MM.1S (cell line): ENCODE results near the gene PLA2R1.

Experiments
- DNase-seq: peaks from one replicate; pipeline ENCODE4 v3.0.0-alpha.2; 2015
- H2AFZ ChIP-seq: fragments of 300-600 bp; sonication (generic); 2 replicates; pipeline ENCODE4 v1.6.0; 2016; ENCODE audit warnings: antibody characterized with exemption, low read length
- H3F3A ChIP-seq: fragments of 300-600 bp; sonication (generic); 2 replicates; pipeline ENCODE4 v1.6.1; 2016; ENCODE audit warnings: mild to moderate bottlenecking, antibody characterized with exemption, low read length, moderate library complexity, mixed read lengths; ENCODE audit not compliant: insufficient read depth
- H3K27ac ChIP-seq: fragments of 300-600 bp; sonication (generic); 2 replicates; pipeline ENCODE4 v1.5.1; 2016; ENCODE audit warnings: mild to moderate bottlenecking, low read length
- H3K27me3 ChIP-seq: fragments of 300-600 bp; sonication (generic); replicated peaks from 2 replicates; pipeline ENCODE4 v1.6.0; 2016; ENCODE audit warnings: low read length; ENCODE audit not compliant: insufficient read depth
- H3K36me3 ChIP-seq: fragments of 300-600 bp; sonication (generic); replicated peaks from 2 replicates; pipeline ENCODE4 v1.6.1; 2016; ENCODE audit warnings: mild to moderate bottlenecking, low read length, mixed read lengths; ENCODE audit not compliant: insufficient read depth
- H3K4me1 ChIP-seq: fragments of 300-600 bp; sonication (generic); 2 replicates; pipeline ENCODE4 v1.6.1; 2016; ENCODE audit warnings: low read length, mixed read lengths
- H3K4me2 ChIP-seq: fragments of 300-600 bp; sonication (generic); 2 replicates; pipeline ENCODE4 v1.6.0; 2016; ENCODE audit warnings: low read depth, low read length
- H3K4me3 ChIP-seq: fragments of 300-600 bp; sonication (generic); 2 replicates; pipeline ENCODE4 v1.5.1; 2016; ENCODE audit warnings: low read length, mixed read lengths
- H3K79me2 ChIP-seq: fragments of 300-600 bp; sonication (generic); 2 replicates; pipeline ENCODE4 v1.6.1; 2016; ENCODE audit warnings: mixed run types, low read length, mixed read lengths
- H3K9ac ChIP-seq: fragments of 300-600 bp; sonication (generic); 2 replicates; pipeline ENCODE4 v1.6.1; 2016; ENCODE audit warnings: low read length, mixed read lengths
- H3K9me2 ChIP-seq: fragments of 300-600 bp; sonication (generic); replicated peaks from 2 replicates; pipeline ENCODE4 v1.6.1; 2016; ENCODE audit warnings: mild to moderate bottlenecking, low read length, mixed read lengths; ENCODE audit not compliant: insufficient read depth
- H3K9me3 ChIP-seq: fragments of 300-600 bp; sonication (generic); replicated peaks from 2 replicates; pipeline ENCODE4 v1.6.1; 2016; ENCODE audit warnings: mild to moderate bottlenecking, low read length, mixed read lengths; ENCODE audit not compliant: insufficient read depth
- H4K20me1 ChIP-seq: fragments of 300-600 bp; sonication (generic); 2 replicates; pipeline ENCODE4 v1.6.1; 2016; ENCODE audit warnings: mild to moderate bottlenecking, low read length, moderate library complexity, mixed read lengths; ENCODE audit not compliant: insufficient read depth
- EZH2 ChIP-seq: fragments of 300-600 bp; sonication (generic); optimal IDR thresholded peaks from 2 replicates; pipeline ENCODE3; 2017; ENCODE audit warnings: low read depth, mild to moderate bottlenecking, antibody characterized with exemption, low read length, mixed read lengths
- EZH2phosphoT487 ChIP-seq: fragments of 300-600 bp; sonication (generic); IDR thresholded peaks from 2 replicates; pipeline ENCODE4 v1.6.1; 2018; ENCODE audit warnings: antibody characterized with exemption, low read length
- TF ChIP-seq, protein P1 (sequence below): fragments of 300-600 bp; sonication (generic); IDR thresholded peaks from 2 replicates; pipeline ENCODE4 v1.5.1; 2016; ENCODE audit warnings: antibody characterized with exemption, low read length, mixed read lengths

The PLA2R1 gene

GRCh38 chr2:160063879-160064612, 1.6 kb upstream of the PLA2R1 start:
- no peaks in the 10 kb centered on the region for H3K4me1 ChIP-seq
- no peaks in the 10 kb centered on the region for H3K36me3 ChIP-seq
- no peaks in the 10 kb centered on the region for H3K9me2 ChIP-seq
- H3K9me3 ChIP-seq, result no peaks in the 10 kb centered on the region
- TF ChIP-seq EZH2 (no peak), EZH2phosphoT487 (no peak)
- TF ChIP-seq, protein P1, sequence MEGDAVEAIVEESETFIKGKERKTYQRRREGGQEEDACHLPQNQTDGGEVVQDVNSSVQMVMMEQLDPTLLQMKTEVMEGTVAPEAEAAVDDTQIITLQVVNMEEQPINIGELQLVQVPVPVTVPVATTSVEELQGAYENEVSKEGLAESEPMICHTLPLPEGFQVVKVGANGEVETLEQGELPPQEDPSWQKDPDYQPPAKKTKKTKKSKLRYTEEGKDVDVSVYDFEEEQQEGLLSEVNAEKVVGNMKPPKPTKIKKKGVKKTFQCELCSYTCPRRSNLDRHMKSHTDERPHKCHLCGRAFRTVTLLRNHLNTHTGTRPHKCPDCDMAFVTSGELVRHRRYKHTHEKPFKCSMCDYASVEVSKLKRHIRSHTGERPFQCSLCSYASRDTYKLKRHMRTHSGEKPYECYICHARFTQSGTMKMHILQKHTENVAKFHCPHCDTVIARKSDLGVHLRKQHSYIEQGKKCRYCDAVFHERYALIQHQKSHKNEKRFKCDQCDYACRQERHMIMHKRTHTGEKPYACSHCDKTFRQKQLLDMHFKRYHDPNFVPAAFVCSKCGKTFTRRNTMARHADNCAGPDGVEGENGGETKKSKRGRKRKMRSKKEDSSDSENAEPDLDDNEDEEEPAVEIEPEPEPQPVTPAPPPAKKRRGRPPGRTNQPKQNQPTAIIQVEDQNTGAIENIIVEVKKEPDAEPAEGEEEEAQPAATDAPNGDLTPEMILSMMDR, result no peak
- no peak overlapping the region for H3K9ac ChIP-seq
- no peak overlapping the region for H2AFZ ChIP-seq
- H3K27me3 ChIP-seq, result no peaks in the 10 kb centered on the region
- no peaks in the 10 kb centered on the region for H3K79me2 ChIP-seq
- no peak overlapping the region for H3K4me3 ChIP-seq
- DNase-seq, result no peak
- no peaks in the 10 kb centered on the region for H4K20me1 ChIP-seq
- no peaks in the 10 kb centered on the region for H3F3A ChIP-seq
- H3K4me2 ChIP-seq, result no peak overlapping the region
- no peak overlapping the region for H3K27ac ChIP-seq

DNA sequence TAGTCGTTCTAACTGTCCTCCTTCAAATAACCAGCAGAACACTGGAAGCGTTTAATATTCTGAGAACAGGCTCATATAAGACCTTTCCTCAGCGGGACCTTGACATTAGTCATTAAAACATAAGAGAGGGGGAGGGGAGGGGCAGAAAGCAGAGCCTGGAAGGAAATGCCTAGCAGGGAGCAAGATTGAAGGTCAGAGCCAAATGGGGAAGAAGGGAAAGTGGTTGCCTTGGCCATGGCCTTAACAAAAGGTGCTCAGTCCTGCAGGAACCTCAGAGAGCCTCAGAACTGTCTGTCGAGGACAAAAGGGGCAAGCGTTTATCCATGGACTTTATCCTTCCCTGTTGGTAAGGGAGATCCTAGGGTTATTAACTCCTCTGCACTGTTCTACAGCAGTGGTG, 856 bp upstream of the PLA2R1 start:
- no peaks in the 10 kb centered on the region for H3K79me2 ChIP-seq
- no peaks in the 10 kb centered on the region for H3F3A ChIP-seq
- H3K9ac ChIP-seq, result no peak overlapping the region
- no peak for TF ChIP-seq EZH2phosphoT487
- TF ChIP-seq EZH2, result no peak
- TF ChIP-seq, protein P1, result no peak
- no peaks in the 10 kb centered on the region for H3K9me3 ChIP-seq
- H4K20me1 ChIP-seq, result no peaks in the 10 kb centered on the region
- no peaks in the 10 kb centered on the region for H3K4me1 ChIP-seq
- DNase-seq, result no peak
- H3K4me2 ChIP-seq, result no peak overlapping the region
- no peak overlapping the region for H3K4me3 ChIP-seq
- H3K36me3 ChIP-seq, result no peaks in the 10 kb centered on the region
- H3K9me2 ChIP-seq, result no peaks in the 10 kb centered on the region
- H3K27me3 ChIP-seq, result no peaks in the 10 kb centered on the region
- no peak overlapping the region for H3K27ac ChIP-seq
- no peak overlapping the region for H2AFZ ChIP-seq

DNA sequence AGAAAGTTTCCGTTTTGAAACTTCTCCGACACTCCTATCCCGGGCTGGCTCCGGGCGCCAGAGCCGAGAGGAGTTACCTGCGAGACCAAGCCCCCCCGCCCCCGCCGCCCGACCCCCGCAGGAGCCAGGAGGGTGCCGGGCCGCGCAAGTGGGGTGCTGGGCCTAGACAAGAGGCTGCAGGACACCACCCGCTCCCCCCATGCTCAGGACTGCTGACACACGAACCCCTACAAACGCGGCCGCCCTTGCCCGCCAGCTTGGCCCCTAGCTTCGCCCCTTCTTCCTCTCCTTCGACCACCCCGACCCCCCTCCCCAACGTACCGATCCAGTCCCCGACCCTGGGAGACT, 497 bp downstream of the PLA2R1 start:
- no peaks in the 10 kb centered on the region for H3K27me3 ChIP-seq
- H2AFZ ChIP-seq, result 0 out of 2 replicates have a peak overlapping the region, but pooled peaks have one; percentile 38
- H3K9me3 ChIP-seq, result no peaks in the 10 kb centered on the region
- H3K4me3 ChIP-seq, result no peak overlapping the region; the same call in 1 of the 2 replicates
- no peak for DNase-seq
- no peaks in the 10 kb centered on the region for H3K4me1 ChIP-seq
- H3K4me2 ChIP-seq, result no peak overlapping the region; the same call in 1 of the 2 replicates
- H3K27ac ChIP-seq, result no peak overlapping the region
- no peak overlapping the region for H3K9ac ChIP-seq
- H3F3A ChIP-seq, result no peaks in the 10 kb centered on the region
- no peaks in the 10 kb centered on the region for H4K20me1 ChIP-seq
- no peak for TF ChIP-seq EZH2
- TF ChIP-seq, protein P1, result no peak
- no peaks in the 10 kb centered on the region for H3K9me2 ChIP-seq
- H3K79me2 ChIP-seq, result no peaks in the 10 kb centered on the region
- H3K36me3 ChIP-seq, result no peaks in the 10 kb centered on the region
